Eye (tissue), 1 donor: ENCODE data around the gene SRGAP2.
"Not testable (repeated sequence)": the region's sequence is repeated elsewhere in the genome, so short reads cannot be mapped to it uniquely, and the experiment has no call there.

ENCODE experiments used
- DNase-seq: peaks from one replicate; pipeline ENCODE4 v3.0.0-alpha.2; 2015

Gene SRGAP2

GRCh38 chr1:206210802-206211201 lies 7.5 kb downstream of the SRGAP2 start:
- not testable (repeated sequence) for DNase-seq

GRCh38 chr1:206215600-206216392 lies 12.5 kb downstream of the SRGAP2 start:
- DNase-seq = not testable (repeated sequence)

- not testable (repeated sequence) for DNase-seq
Measured at GRCh38 chr1:206218285-206218684, 14.9 kb downstream of the SRGAP2 start.

- not testable (repeated sequence) for DNase-seq
Measured at GRCh38 chr1:206218765-206219164, 15.4 kb downstream of the SRGAP2 start.

GRCh38 chr1:206219514-206220331 lies 16.4 kb downstream of the SRGAP2 start:
- not testable (repeated sequence) for DNase-seq

- DNase-seq = not testable (repeated sequence)
Measured at GRCh38 chr1:206220332-206221000, 17.1 kb downstream of the SRGAP2 start.

GRCh38 chr1:206221585-206221984 lies 18.2 kb downstream of the SRGAP2 start:
- DNase-seq = not testable (repeated sequence)

- not testable (repeated sequence) for DNase-seq
Measured at GRCh38 chr1:206224190-206224776, 20.9 kb downstream of the SRGAP2 start.

GRCh38 chr1:206225386-206225785 lies 22.0 kb downstream of the SRGAP2 start:
- not testable (repeated sequence) for DNase-seq

- not testable (repeated sequence) for DNase-seq
Measured at GRCh38 chr1:206226886-206227285, 23.5 kb downstream of the SRGAP2 start.

- not testable (repeated sequence) for DNase-seq
Measured at GRCh38 chr1:206229286-206229685, 25.9 kb downstream of the SRGAP2 start.

- DNase-seq = not testable (repeated sequence)
Measured at GRCh38 chr1:206231989-206232388, 28.6 kb downstream of the SRGAP2 start.

GRCh38 chr1:206232970-206233645 lies 29.8 kb downstream of the SRGAP2 start:
- not testable (repeated sequence) for DNase-seq

GRCh38 chr1:206234189-206234916 lies 31.0 kb downstream of the SRGAP2 start:
- not testable (repeated sequence) for DNase-seq

- DNase-seq = not testable (repeated sequence)
Measured at GRCh38 chr1:206235190-206235589, 31.8 kb downstream of the SRGAP2 start.

- not testable (repeated sequence) for DNase-seq
Measured at GRCh38 chr1:206240288-206240687, 36.9 kb downstream of the SRGAP2 start.

- not testable (repeated sequence) for DNase-seq
Measured at GRCh38 chr1:206243335-206243734, 40.0 kb downstream of the SRGAP2 start.

- DNase-seq = not testable (repeated sequence)
Measured at GRCh38 chr1:206245479-206245878, 42.1 kb downstream of the SRGAP2 start.

GRCh38 chr1:206246129-206246886 lies 43.0 kb downstream of the SRGAP2 start:
- DNase-seq = not testable (repeated sequence)

- not testable (repeated sequence) for DNase-seq
Measured at GRCh38 chr1:206250953-206251681, 47.8 kb downstream of the SRGAP2 start.
